ENCODE results near the gene LSP1.

The LSP1 gene

DNA sequence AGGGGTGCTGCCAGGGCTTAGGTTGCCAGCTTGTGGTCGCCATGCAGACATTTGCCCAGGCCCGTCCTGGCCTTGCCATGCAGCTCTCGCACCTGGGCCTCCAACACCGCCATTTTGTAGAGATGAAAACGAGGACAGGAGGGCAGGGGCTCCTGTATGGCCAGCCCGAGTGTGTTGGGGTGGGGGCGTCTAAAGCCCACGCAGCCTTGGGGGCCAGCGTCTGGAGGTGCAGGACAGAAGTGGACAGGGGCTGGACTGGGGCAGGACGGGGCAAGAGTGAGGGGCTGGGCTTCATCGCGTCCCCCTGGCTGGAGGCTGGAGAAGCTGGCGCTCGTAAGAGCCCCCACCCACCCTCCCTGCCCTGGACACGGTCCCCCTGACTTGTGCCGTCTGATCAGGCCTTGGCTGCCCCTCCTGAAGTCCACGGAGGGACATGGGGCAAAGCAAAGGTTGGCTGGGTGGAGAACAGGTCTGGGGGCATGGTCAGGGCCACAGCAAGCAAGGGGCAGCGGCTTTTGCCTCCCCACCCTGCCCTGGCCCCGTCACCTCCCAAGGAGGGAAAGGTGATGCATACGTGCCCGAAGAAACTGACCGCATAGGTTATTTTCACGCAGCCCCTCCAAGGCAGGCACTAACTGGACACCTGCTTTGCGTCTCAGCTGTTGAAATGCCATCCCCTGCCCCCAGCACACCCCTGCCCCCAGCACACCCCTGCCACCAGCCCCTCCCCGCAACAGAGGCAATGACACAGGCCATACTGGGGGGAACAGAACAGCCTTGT, 67.4 kb downstream of the LSP1 start:
- DNase-seq: no peak

DNA sequence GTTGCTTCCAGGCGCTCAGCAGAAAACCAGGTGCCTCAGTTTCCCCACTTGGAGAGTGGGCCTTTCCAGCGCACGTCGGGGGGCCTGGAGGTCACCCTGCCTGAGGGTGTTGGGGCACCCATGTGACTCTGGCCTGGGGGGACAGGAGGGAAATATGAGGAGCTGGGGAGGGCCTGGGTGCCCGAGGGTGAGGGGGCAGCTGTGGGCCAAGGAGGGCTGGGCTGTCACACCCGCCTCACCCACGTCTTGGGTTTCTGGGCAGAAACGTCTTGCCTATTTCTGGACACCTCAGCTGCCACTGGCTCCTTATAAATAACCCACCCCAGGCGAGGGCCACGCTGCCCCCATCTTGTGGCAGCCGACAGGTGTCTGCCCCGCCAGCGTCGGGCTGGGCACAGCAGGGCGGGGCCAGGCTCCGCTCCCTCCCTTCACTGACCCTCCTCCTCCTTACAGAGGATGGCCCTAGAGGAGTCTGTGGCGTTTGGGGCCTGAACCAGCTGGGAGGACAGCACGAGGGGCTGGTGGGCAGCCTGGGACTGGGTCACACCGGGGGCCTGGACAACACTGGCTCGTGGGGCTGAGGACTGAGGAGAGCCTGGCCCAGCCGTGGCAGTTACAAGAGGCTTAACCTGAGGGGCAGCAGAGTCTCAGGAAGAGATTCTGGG, 68.2 kb downstream of the LSP1 start:
- DNase-seq: no peak

DNA sequence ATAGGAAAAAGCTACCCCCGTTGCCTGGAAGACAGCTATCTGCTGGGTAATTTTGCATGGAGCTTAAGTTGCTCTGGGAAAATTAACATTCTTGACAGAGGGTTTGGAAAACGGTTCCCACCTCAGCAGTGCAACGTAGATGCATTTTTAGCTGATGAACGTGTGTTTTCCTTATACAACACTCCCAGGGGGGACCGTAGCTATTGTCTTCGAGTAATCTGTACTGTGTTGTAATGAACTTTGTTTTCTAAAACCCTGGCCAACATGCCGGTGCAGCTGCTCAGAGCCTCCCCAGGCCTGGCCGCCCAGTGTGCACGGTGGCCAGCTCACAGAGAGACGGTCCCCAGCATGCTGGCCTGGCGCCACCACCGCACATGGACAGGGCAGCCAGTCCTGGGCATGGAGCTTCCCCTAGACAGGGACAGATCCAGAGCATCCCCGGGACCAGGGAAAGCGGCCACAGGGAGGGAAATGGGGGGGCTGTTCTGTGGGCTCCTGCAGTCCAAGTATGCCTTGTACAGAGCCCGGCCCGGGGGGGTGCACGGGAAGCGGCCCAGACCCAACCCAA, 68.8 kb downstream of the LSP1 start:
- DNase-seq: no peak

DNA sequence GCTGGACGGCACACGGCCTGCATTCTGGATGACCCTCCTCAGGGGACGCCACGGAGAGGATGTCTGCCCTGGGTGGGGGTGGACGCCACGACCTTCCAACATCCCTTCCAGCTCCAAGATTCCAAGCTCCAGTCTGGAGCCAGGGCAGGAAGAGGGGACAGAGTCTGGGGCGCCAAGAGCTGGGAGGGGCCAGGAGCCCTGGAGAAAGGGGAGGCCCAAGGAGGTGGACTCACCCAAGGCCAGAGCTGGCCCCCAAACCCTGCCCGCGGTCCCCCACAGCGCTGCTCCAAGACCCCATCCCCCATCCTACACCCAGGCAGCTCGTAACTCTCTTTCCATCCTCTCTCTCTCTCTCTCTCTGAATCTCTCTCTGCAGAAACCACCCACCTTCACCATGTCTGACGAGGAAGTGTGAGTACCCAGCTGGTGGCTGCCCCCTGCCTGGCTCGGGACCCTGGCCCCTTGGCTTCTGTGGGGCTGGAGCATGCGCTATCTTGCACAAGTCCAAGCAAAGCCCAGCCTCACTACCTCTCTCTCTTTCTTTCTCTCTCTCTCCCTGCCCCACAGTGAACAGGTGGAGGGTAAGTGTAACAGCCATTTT, 69.7 kb downstream of the LSP1 start:
- DNase-seq: no peak

DNA sequence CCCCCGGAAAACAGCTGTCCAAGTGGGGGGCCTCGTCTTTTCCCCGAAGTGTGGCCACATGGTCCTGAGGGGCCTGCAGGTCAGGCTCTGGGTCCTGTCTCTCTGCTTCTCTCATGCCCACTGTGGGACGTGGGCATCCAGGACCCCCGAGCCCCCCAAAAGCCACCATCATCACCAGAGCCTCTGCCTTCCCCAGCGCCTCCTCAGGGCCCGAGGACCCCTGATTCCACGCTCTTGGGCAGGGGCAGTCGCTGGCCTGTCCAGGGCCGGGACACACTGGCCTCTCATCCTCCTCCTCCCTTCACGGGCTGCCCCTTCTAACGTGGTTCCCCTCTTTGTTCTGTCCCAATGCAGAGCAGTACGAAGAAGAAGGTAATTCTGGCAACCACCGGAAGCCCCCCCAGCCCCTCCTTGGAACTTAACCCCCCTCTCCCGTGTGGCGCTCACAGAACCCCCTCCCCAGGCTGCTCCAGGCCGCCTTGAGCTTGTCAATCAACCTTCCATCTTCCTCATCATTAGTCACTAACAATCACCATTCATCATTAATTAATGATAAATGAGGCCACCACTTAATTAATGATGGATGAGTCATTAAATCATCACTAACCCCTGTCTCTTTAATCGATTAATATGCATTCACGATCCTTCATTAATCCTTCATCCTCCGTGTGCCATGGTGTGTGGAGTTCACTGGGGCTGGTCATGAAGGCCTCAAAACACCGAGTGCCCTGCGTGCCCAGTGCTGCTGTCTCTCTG, 70.5 kb downstream of the LSP1 start:
- DNase-seq: no peak

DNA sequence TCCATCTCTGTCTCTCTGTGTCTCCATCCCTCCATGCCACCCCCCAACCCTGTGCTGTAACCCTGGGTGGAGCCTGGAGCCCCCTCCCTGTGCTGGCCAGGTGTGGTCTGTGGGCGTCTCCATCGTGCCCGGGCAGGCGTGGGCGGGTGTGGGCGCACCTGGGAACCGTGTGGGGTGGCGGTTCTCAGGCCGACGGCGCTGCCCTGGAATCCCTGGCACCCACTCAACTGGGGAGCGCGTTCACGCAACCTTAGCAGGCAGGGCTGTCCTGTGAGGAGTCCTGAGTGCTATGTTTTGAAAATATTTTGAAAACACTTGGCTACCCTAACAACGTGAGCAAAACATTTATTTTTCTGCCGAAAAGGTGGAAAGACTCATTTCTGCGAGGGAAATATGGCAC, 71.3 kb downstream of the LSP1 start:
- DNase-seq: no peak

DNA sequence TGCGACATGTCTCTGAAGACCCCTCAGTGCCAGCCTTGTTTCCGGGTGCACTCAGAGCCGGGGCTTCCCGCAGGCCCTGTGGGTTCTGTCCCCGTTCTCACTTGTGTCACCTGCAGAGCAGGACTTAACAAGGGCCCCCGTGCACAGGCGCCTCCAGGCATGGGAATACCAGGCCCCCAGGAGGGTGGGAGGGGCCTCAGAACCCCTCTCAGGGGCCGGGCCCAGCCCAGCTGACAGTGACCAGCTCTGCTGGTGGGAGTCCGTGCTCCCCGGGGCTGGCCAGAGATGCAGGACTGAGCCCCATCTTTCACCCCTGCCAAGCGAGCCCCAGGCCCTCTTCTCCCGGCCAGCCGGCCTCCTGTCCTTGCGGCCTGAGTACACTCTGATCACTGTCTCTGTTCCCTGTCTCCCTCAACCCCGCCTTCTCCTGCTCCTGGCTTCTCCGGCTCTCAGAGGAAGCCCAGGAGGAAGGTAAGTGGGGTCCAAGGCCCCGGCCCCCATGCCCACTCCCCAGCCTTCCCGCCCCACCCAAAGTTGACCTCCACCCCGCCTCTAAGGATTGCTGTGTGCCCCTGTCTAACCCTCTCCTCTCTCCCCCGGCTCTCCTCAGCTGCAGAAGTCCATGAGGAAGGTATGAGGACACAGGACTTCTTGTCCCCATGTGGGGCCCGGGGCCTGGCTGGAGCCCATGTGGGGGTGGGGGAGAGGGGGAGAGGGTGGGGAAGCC, 71.9 kb downstream of the LSP1 start:
- no peak for DNase-seq

DNA sequence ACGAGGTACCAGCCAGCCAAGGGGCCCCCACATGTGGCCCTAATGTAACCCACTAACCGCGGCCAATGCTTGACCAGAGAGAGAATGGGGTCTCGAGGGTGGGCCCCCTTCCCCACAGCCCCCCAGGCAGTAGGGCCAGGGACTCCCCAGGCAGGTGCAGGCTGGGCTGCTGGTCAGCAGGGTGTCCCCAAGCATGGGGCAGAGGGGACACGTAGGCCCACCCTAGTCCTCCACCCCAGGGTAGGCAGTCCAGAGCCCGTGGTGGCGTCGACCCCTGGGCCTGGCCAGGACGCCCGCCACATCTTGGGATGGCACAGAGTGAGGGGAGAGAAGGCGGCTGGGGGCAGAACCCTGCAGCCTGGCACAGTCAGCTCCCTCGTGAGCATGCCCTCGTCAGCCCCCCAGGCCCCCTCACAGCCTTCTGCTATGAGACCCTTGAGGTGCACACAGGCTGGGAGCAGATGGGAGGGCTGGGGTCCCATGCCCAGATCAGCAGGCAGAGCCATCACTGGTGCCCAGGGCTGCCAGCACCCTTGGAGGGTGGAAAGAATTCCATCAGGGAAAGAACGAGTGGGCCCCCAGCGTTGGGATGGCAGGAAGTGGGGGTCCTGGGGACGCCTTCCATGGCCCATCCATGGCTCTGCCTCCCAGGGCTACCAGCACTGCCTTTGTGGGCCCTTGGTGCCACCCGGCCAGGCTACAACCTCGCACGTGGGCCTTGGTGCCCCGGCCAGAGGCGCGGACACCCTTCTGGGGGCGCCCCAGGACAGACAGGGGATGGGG, 72.7 kb downstream of the LSP1 start:
- DNase-seq: no peak

DNA sequence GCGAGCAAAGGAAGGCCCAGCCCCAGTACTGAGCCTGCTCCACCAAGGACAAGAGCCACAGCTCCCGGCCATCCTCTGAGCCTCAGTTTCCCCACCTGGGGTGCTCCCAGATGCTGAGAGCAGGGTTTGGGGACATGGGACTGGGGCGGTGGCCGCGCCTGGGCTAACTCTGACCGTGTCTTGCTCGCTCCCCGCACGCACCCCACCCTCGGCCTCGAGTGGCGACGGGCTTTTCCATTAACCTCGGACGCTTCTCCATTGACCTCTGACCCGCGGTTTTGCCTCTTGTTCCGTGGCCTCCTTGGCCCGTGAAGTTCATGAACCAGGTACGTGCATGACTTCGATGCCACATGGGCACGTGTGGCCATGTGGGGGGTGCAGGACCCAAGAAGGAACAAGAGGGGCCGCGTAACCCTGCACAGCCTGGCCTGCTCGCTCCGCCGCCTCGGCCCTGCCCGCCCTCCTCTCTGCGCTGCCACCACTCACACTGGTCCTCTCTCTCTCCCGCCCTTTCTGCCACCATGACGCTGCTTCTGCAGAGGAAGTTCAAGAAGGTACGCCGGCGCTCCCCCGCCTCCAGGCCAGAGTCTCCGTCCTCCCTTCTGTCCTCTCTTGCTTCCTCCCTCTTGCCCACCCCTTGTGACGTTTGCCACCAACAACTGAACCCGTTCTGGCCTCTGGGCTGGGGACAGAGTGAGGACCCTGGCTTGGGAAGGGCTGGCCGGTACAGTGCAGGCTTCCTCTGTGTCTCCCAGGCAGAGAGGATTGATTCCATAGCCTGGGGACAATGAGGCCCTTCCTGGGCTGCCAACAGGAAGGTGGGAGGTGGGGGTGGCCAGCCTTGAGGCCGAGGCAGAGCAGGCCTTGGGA, 73.5 kb downstream of the LSP1 start:
- no peak for DNase-seq

DNA sequence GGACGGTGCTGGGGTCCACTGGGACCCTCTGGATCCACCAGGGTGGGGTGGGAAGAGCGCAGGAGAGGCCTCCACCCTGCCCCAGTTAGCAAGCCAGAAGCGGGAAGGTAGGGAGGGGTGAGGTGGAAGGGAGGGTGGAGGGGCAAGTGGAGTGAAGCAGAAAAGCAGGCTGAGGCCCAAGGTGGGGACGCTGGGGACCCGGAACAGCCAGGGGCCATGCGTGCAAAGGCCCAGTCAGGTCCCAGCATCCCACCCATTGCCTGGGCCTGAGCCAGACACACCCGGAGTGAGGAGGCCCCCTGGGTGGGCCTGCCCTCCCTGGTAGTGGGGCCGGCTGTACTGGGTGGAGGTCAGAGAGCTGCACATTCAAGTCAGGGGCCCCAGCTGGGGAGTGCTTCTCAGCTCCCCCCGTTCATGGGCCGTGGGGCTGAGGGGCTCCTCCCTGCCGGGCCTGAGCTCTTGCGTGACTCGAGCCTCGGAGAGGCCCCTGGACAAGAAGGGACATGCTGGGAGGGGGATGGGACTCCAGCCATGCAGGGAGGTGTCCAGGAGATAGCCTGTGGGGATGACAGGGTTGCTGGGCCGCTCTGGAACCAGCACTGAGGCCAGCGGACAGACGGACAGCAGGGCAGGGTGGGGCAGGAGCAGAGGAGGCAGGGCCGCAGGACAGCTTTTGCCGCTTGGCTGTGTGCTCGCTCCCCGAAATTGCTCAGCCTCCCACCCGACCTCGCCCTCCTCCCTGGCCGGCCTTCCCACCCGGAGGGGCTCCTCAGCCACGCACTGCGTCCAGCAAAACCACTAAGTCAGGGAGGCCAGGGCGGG, 74.4 kb downstream of the LSP1 start:
- DNase-seq: no peak

DNA sequence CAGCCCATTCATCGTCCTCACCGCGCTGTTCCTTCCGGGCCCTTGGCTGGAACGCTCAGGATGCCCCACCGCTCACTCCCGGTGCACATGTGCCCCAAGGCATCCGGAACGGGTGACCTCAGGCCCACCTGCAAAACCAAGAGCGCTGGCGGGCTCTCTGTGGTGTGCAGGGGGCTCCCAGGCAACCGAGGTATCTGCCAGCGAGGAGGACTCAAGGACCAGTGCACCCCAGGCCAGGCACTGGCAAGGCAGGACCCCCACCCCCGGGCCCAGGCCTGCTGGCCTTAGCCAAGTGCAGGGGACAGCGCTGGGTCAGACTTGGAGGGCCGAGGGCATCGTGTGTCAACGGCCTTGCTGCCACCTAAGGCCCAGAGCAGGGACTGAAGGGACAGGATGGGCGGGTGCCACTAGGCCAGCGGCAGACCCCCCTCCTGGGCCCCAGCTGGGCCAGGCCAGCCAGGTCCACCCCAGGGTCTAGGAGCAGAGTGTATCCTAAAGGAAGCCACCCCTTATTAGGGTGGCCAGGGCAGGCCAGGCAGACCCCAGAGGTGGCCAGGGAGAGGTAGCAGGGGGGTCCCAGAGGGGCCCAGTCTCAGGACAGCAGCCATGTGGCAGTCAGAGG, 75.1 kb downstream of the LSP1 start:
- no peak for DNase-seq

DNA sequence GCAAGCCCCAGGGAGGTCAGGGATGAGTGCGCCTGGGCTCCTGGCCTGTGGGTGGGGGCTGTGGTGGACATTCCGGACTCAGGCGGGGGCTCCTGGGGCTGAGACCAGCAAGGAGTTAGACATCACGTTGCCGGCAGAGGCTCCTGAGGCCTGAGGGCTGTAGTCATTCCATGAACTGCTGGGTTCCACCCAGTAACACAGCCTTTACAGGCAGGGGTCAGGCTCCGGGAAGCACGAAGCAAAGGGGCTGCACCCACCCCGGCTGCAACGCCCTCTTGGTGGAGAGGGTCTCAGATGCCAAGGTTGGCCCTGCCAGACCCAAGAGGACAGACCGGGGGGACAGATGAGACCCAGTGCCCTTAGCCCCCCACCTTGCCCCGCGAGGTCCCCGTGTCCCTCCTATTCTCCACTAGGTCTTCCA, 75.6 kb downstream of the LSP1 start:
- DNase-seq: no peak

DNA sequence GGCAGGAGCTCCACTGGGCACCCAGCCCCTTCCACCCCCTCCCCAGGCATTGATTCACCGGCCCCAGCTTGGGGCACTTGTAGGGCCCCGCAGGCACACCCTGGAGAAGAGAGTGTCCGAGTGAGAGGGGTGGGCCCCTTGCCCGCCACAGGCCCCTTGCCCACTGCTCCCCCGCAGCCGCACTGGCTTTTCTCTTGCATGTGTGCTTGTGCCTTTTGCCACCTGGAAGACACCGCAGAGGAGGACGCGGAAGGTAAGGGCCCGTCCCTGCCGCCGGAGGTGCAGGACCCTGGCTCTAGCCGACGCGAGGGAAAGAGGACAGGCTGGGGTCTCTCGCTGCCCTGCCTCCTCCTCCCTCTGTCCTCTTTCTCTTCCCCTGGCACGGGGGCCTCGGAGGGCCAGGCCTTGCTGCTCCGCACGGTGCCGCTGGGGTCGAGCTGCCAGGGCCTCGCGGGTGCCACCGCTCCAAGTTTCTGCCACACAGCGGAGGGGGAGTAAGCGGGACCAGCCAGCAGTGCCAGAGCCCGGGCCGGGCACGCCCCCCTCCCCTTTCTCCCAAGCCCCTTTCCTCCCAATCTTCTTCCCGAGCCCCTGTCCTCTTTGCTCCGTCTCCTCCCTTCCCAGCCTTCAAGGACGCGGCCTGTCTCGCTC, 76.1 kb downstream of the LSP1 start:
- DNase-seq: no peak

DNA sequence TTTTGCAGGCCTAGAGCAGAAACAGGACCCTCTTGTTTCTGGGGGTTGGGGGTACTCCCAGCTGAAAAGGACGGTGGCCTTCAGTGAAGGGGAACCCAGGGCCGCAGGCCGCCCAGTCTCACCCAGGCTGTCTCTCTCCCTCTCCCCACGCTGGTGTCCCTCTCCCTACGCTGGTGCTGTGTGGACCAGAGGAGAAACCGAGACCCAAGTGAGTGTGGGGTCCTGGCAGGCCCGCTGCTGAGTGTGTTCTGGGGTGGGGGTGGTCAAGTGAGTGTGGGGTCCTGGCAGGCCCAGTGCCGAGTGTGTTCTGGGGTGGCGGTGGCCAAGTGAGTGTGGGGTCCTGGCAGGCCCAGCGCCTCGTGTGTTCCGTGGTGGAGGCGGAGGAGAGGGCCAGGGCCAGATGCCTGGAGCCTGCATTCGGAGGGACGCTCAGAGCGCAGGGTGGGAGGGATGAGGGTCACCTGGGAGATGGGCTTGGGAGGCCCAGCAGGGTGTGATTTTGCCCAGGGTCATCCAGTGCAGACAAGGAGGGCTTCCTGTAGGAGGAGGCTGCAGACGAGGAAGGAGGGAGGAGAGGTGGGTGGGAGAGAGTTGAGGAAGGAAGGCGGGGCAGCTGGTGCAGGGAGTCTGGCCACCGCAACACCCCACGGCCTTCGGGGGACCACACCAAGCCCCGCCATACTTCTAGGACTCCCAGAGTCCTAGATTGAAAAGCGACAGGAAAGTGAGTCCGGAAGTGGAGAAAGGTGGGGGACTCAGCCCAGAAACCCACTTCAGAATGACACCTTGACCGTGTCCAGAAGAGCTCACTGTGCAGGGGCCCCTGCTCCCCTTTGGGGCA, 77.0 kb downstream of the LSP1 start:
- no peak for DNase-seq

DNA sequence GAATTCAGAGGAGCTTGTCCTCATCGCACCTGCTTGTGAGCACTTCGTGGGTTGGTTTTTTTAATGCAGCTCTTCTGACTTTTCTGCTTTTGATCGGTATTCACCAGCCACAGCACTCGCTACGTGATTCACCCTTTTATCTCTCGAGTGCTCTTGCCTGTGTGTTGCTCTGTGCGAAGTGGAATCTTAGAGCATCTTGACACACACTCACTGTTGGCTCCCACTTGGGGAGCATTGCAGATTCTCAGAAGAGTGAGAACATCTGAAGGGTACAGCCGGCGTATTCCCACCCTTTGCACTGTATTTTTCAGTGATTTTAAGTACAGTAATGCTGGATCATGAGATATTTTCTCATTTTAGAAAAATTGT, 77.6 kb downstream of the LSP1 start:
- no peak for DNase-seq

DNA sequence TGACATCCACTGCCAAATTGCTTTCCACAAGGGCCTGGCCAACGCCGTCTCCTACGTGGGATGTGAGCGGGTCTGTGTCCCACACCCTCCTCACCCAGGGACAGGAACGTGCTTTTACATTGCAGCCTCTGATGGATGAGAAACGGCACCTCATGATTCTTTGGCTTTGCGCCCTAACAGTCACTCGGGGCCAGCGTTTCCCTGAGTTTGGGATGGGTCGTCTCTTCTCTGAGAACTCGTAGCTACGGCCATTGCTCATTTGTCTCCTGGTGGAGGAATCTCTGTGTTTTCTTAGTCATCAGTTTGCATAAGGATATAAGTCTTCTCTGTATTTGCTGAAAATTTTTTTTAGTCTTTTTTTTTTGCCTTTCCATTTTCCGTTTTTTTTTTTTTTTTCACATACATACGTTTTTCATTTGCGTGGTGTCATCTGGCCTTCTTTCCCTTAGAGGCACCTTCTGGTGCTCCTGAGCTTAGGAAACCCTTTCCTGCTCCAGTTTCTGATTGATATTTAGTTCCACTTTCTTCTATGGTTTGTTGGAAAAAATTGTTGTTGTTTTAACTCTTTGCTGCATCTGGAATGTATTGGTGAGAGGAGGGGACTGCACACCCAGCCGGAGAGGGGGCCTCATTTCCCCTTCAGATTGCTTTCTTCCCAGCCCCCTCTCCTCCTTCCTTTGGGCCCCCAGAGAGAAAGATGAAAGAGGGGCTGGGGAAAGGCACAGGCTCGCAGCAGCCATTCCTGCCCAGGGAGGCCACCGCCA, 78.6 kb downstream of the LSP1 start:
- no peak for DNase-seq

DNA sequence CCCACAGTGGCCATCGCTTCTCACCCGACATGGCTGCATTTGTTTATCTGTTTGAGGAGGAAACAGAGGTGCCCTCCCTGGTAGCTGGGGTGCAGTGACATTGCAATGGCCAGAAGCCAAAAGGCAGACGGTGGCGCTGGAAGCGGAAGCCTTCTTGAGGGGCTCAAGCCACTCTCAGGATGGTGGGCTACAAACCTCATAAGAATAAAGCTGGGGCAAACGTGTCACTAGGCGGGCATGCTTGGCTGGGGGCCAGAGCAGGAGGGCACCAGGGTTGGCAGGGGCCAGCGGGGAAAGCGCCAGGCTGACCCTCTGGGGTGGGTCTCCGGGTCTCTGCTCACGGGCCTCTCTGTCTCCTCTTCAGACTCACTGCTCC, 79.2 kb downstream of the LSP1 start:
- no peak for DNase-seq

All from CD4-positive, alpha-beta T cell treated with Interferon gamma for 1 hour (primary cell).